D341Med (cell line): ENCODE measurements around the gene RBMY1D.
"Not testable (repeated sequence)": the region's sequence is repeated elsewhere in the genome, so short reads cannot be mapped to it uniquely, and the experiment has no call there.

Experiments used
- DNase-seq: peaks from one replicate; pipeline ENCODE4 v3.0.0; 2012; ENCODE audit warnings: low spot score

Gene RBMY1D

GRCh38 chrY:21894426-21894825 is at the start of gene RBMY1D:
TSS of gene RBMY1D (minus strand) at chrY:21894526. CDS start at chrY:21892513, 2,013 bp downstream.
- not testable (repeated sequence) for DNase-seq

- DNase-seq, result not testable (repeated sequence)
Measured at GRCh38 chrY:21917932-21918331, 23.6 kb upstream of the RBMY1D start, which contains the start of gene RBMY1E. TSS of gene RBMY1E (minus strand) at chrY:21918032. CDS start at chrY:21916054, 1,978 bp downstream.

GRCh38 chrY:21869407-21870076 is 24.8 kb downstream of the RBMY1D start:
- not testable (repeated sequence) for DNase-seq

- DNase-seq, result no peak
Measured at GRCh38 chrY:21845481-21845880, 48.8 kb downstream of the RBMY1D start.

GRCh38 chrY:21842090-21842489 is 52.2 kb downstream of the RBMY1D start:
- DNase-seq, result no peak

- DNase-seq, result no peak
Measured at GRCh38 chrY:21839489-21839888, 54.8 kb downstream of the RBMY1D start.

GRCh38 chrY:21836343-21836742 is 58.0 kb downstream of the RBMY1D start:
- no peak for DNase-seq

GRCh38 chrY:21835052-21835451 is 59.3 kb downstream of the RBMY1D start:
- DNase-seq, result no peak
